H1 (cell line): ENCODE results near the gene CHMP4B. TPM values are rescaled to one million over a fixed set of nuclear protein-coding genes. Genes with fewer than 3 reads are reported as not detected.

Experiments used
- EP300 ChIP-seq, 2 experiments: IDR thresholded peaks; 1 replicate in 1 of 2; 2 replicates in 1 of 2; pipeline ENCODE4 v1.6.1; 2011 to 2012; ENCODE audit warnings: low read depth in 2 of 2, low read length in 2 of 2, mild to moderate bottlenecking in 2 of 2, borderline replicate concordance in 1 of 2, inconsistent platforms in 1 of 2, moderate library complexity in 1 of 2
- HDAC2 ChIP-seq, 2 experiments: fragments of 300-600 bp in 1 of 2; sonication (generic) in 1 of 2; IDR thresholded peaks; 2 replicates each; pipeline ENCODE4 v1.6.1; 2011 to 2012; ENCODE audit warnings: low read depth in 2 of 2, low read length in 2 of 2, mild to moderate bottlenecking in 2 of 2, moderate library complexity in 2 of 2, borderline replicate concordance in 1 of 2, inconsistent platforms in 1 of 2
- POLR2A ChIP-seq, 2 experiments: IDR thresholded peaks; 1 replicate in 1 of 2; 2 replicates in 1 of 2; pipeline ENCODE4 v1.6.1; 2011; ENCODE audit warnings: low read depth in 2 of 2, low read length in 2 of 2, mild to moderate bottlenecking in 2 of 2; ENCODE audit errors: control extremely low read depth in 1 of 2
- SP1 ChIP-seq: IDR thresholded peaks from 2 replicates; pipeline ENCODE4 v1.6.1; 2011; ENCODE audit warnings: low read depth, low read length
- TAF7 ChIP-seq: optimal IDR thresholded peaks from 2 replicates; pipeline ENCODE3; 2011; ENCODE audit warnings: low read depth, mild to moderate bottlenecking, inconsistent platforms, low read length, moderate library complexity, borderline replicate concordance
- polyA plus RNA-seq, 7 experiments: library from polyadenylated mRNA; depleted of rRNA in 3 of 7; stranded (reverse) in 5 of 7; unstranded in 2 of 7; fragments of >200 nt in 5 of 7; fragments of 200-250 nt in 2 of 7; gene quantifications; 1 replicate in 5 of 7; 2 replicates in 1 of 7; 4 replicates in 1 of 7; pipeline versions ENCODE4 v1.2.1 to v1.2.3, GENCODE V29; 2011 to 2013; ENCODE audit warnings: missing spikeins in 2 of 7, mixed read lengths in 2 of 7
- total RNA-seq: library from RNA; stranded (reverse); fragmentation: NEBNext Ultra II Directional; extraction: Animal tissue kit (Norgen Biotek cat#: 25700); gene quantifications from 2 replicates; pipeline ENCODE4 v1.2.1, GENCODE V29; 2021
- TF ChIP-seq, protein P1 (sequence below): fragments of 300-600 bp; sonication (generic); IDR thresholded peaks from 2 replicates; pipeline ENCODE4 v1.7.1; 2012; ENCODE audit warnings: low read length, moderate library complexity, mild to moderate bottlenecking, inconsistent platforms; ENCODE audit not compliant: insufficient replicate concordance
- TF ChIP-seq, protein P2 (sequence below): IDR thresholded peaks from 2 replicates; pipeline ENCODE4 v1.6.1; 2012; ENCODE audit warnings: low read length, inconsistent platforms
- TF ChIP-seq, protein P3 (sequence below): IDR thresholded peaks from 2 replicates; pipeline ENCODE4 v1.6.1; 2012; ENCODE audit warnings: inconsistent platforms

CHMP4B gene
- total and polyA plus RNA-seq, 2 of the 8 experiments (the other 6 are each of a cell fraction or from before 2014, with no cell fraction given): 38.6 to 66.3 TPM

DNA sequence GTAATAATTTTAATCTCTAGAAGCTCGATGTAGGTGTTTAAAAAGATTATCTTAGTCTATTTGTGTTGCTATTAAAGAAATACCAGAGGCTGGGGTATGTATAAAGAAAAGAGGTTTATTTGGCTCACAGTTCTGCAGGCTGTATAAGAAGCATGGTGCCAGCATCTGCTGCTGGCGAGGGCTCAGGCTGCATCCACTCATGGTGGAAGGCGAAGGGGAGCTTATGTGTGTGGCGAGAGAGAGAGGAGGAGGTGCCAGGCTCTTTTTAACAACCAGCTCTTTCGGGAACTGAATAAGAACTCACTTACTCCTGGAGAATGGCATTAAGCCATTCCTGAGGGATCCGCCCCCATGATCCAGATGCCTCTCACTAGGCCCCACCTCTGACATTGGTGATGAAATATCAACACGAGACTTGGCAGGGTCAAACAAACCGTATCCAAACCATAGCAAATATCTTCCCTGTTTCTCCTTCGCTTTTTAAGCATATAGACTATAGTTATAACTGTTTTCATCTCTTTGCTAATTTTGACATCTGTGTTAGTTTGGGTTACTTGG, 24.5 kb downstream of the CHMP4B start (continued):
- TF ChIP-seq, protein P1, sequence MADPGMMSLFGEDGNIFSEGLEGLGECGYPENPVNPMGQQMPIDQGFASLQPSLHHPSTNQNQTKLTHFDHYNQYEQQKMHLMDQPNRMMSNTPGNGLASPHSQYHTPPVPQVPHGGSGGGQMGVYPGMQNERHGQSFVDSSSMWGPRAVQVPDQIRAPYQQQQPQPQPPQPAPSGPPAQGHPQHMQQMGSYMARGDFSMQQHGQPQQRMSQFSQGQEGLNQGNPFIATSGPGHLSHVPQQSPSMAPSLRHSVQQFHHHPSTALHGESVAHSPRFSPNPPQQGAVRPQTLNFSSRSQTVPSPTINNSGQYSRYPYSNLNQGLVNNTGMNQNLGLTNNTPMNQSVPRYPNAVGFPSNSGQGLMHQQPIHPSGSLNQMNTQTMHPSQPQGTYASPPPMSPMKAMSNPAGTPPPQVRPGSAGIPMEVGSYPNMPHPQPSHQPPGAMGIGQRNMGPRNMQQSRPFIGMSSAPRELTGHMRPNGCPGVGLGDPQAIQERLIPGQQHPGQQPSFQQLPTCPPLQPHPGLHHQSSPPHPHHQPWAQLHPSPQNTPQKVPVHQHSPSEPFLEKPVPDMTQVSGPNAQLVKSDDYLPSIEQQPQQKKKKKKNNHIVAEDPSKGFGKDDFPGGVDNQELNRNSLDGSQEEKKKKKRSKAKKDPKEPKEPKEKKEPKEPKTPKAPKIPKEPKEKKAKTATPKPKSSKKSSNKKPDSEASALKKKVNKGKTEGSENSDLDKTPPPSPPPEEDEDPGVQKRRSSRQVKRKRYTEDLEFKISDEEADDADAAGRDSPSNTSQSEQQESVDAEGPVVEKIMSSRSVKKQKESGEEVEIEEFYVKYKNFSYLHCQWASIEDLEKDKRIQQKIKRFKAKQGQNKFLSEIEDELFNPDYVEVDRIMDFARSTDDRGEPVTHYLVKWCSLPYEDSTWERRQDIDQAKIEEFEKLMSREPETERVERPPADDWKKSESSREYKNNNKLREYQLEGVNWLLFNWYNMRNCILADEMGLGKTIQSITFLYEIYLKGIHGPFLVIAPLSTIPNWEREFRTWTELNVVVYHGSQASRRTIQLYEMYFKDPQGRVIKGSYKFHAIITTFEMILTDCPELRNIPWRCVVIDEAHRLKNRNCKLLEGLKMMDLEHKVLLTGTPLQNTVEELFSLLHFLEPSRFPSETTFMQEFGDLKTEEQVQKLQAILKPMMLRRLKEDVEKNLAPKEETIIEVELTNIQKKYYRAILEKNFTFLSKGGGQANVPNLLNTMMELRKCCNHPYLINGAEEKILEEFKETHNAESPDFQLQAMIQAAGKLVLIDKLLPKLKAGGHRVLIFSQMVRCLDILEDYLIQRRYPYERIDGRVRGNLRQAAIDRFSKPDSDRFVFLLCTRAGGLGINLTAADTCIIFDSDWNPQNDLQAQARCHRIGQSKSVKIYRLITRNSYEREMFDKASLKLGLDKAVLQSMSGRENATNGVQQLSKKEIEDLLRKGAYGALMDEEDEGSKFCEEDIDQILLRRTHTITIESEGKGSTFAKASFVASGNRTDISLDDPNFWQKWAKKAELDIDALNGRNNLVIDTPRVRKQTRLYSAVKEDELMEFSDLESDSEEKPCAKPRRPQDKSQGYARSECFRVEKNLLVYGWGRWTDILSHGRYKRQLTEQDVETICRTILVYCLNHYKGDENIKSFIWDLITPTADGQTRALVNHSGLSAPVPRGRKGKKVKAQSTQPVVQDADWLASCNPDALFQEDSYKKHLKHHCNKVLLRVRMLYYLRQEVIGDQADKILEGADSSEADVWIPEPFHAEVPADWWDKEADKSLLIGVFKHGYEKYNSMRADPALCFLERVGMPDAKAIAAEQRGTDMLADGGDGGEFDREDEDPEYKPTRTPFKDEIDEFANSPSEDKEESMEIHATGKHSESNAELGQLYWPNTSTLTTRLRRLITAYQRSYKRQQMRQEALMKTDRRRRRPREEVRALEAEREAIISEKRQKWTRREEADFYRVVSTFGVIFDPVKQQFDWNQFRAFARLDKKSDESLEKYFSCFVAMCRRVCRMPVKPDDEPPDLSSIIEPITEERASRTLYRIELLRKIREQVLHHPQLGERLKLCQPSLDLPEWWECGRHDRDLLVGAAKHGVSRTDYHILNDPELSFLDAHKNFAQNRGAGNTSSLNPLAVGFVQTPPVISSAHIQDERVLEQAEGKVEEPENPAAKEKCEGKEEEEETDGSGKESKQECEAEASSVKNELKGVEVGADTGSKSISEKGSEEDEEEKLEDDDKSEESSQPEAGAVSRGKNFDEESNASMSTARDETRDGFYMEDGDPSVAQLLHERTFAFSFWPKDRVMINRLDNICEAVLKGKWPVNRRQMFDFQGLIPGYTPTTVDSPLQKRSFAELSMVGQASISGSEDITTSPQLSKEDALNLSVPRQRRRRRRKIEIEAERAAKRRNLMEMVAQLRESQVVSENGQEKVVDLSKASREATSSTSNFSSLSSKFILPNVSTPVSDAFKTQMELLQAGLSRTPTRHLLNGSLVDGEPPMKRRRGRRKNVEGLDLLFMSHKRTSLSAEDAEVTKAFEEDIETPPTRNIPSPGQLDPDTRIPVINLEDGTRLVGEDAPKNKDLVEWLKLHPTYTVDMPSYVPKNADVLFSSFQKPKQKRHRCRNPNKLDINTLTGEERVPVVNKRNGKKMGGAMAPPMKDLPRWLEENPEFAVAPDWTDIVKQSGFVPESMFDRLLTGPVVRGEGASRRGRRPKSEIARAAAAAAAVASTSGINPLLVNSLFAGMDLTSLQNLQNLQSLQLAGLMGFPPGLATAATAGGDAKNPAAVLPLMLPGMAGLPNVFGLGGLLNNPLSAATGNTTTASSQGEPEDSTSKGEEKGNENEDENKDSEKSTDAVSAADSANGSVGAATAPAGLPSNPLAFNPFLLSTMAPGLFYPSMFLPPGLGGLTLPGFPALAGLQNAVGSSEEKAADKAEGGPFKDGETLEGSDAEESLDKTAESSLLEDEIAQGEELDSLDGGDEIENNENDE: no peak
- no peak for TF ChIP-seq SP1
- TF ChIP-seq TAF7: no peak
- no peak for TF ChIP-seq HDAC2 (IDR thresholded peaks at IDR 0.05; ENCODE audit: borderline replicate concordance in 1 of 2, low read depth in 2 of 2, low read length in 2 of 2)
- TF ChIP-seq, protein P2, sequence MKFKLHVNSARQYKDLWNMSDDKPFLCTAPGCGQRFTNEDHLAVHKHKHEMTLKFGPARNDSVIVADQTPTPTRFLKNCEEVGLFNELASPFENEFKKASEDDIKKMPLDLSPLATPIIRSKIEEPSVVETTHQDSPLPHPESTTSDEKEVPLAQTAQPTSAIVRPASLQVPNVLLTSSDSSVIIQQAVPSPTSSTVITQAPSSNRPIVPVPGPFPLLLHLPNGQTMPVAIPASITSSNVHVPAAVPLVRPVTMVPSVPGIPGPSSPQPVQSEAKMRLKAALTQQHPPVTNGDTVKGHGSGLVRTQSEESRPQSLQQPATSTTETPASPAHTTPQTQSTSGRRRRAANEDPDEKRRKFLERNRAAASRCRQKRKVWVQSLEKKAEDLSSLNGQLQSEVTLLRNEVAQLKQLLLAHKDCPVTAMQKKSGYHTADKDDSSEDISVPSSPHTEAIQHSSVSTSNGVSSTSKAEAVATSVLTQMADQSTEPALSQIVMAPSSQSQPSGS: no peak
- TF ChIP-seq, protein P3, sequence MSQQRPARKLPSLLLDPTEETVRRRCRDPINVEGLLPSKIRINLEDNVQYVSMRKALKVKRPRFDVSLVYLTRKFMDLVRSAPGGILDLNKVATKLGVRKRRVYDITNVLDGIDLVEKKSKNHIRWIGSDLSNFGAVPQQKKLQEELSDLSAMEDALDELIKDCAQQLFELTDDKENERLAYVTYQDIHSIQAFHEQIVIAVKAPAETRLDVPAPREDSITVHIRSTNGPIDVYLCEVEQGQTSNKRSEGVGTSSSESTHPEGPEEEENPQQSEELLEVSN: no peak
- no peak for TF ChIP-seq EP300 (IDR thresholded peaks at IDR 0.05; ENCODE audit: borderline replicate concordance in 1 of 2, low read depth in 2 of 2, low read length in 2 of 2)
- no peak for TF ChIP-seq POLR2A (IDR thresholded peaks at IDR 0.05; ENCODE audit: control extremely low read depth in 1 of 2, low read depth in 2 of 2, low read length in 2 of 2)
